ENCODE measurements around the gene SLC35F1.

SLC35F1 gene

GRCh38 chr6:118197539-118197938 lies 290.5 kb downstream of the SLC35F1 start:
- no peak overlapping the region for H3K4me3 ChIP-seq (replicated peaks; ENCODE audit: insufficient read depth, low read length)
- H3K27me3 ChIP-seq (ENCODE audit: insufficient read depth, poor library complexity, severe bottlenecking): no peaks in the 10 kb centered on the region
- TF ChIP-seq SPI1 (IDR thresholded peaks at IDR 0.05; ENCODE audit: borderline replicate concordance, low read depth) (no peak), POLR2AphosphoS5 (IDR thresholded peaks at IDR 0.05; ENCODE audit: low read depth) (no peak), GABPA (IDR thresholded peaks at IDR 0.05; ENCODE audit: low read depth) (no peak)
- TF ChIP-seq, protein P1, sequence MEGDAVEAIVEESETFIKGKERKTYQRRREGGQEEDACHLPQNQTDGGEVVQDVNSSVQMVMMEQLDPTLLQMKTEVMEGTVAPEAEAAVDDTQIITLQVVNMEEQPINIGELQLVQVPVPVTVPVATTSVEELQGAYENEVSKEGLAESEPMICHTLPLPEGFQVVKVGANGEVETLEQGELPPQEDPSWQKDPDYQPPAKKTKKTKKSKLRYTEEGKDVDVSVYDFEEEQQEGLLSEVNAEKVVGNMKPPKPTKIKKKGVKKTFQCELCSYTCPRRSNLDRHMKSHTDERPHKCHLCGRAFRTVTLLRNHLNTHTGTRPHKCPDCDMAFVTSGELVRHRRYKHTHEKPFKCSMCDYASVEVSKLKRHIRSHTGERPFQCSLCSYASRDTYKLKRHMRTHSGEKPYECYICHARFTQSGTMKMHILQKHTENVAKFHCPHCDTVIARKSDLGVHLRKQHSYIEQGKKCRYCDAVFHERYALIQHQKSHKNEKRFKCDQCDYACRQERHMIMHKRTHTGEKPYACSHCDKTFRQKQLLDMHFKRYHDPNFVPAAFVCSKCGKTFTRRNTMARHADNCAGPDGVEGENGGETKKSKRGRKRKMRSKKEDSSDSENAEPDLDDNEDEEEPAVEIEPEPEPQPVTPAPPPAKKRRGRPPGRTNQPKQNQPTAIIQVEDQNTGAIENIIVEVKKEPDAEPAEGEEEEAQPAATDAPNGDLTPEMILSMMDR (IDR thresholded peaks at IDR 0.05; ENCODE audit: insufficient read depth, low read length): no peak
- H3K27ac ChIP-seq (replicated peaks): no peak overlapping the region
- no peak for DNase-seq (ENCODE audit: low read depth in 1 of 2, low spot score in 1 of 2)

- Histone ChIP-seq H3K4me3 (replicated peaks; ENCODE audit: insufficient read depth, low read length) (no peak overlapping the region), H3K27me3 (ENCODE audit: insufficient read depth, poor library complexity, severe bottlenecking) (no peaks in the 10 kb centered on the region), H3K27ac (replicated peaks) (no peak overlapping the region)
- no peak for DNase-seq (ENCODE audit: low read depth in 1 of 2, low spot score in 1 of 2)
- TF ChIP-seq POLR2AphosphoS5 (IDR thresholded peaks at IDR 0.05; ENCODE audit: low read depth) (no peak), REST (IDR thresholded peaks at IDR 0.05; ENCODE audit: insufficient replicate concordance, low read depth) (no peak), GABPA (IDR thresholded peaks at IDR 0.05; ENCODE audit: low read depth) (no peak), SPI1 (IDR thresholded peaks at IDR 0.05; ENCODE audit: borderline replicate concordance, low read depth) (no peak)
- TF ChIP-seq, protein P1 (IDR thresholded peaks at IDR 0.05; ENCODE audit: insufficient read depth, low read length): no peak
These were observed 291.7 kb downstream of the SLC35F1 start for GRCh38 chr6:118198746-118199145.

DNA sequence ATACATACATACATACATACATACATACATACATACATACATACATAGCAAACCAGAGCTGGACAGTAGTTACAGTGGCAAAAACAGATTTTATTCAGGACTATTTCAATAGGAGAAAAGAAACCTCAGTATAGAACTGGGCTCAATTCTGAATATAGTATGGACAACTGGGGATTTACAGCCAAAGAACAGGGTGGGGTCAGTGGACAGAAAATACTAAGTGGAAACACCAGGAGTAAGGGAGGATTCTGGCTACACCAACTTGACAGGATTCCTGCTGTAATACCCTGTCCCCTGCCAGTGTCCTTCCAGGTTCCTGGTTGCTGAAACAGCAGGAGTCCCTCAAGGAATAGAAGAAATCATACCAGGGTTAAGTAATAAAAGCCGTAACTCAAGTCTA lies 293.1 kb downstream of the SLC35F1 start:
- DNase-seq (ENCODE audit: low read depth in 1 of 2, low spot score in 1 of 2): no peak
- TF ChIP-seq POLR2AphosphoS5 (IDR thresholded peaks at IDR 0.05; ENCODE audit: low read depth): no peak
- no peak for TF ChIP-seq REST (IDR thresholded peaks at IDR 0.05; ENCODE audit: insufficient replicate concordance, low read depth)
- no peak for TF ChIP-seq SPI1 (IDR thresholded peaks at IDR 0.05; ENCODE audit: borderline replicate concordance, low read depth)
- TF ChIP-seq GABPA (IDR thresholded peaks at IDR 0.05; ENCODE audit: low read depth): no peak
- TF ChIP-seq, protein P1 (IDR thresholded peaks at IDR 0.05; ENCODE audit: insufficient read depth, low read length): no peak
- H3K4me3 ChIP-seq (replicated peaks; ENCODE audit: insufficient read depth, low read length): no peak overlapping the region
- no peaks in the 10 kb centered on the region for H3K27me3 ChIP-seq (ENCODE audit: insufficient read depth, poor library complexity, severe bottlenecking)
- no peak overlapping the region for H3K27ac ChIP-seq (replicated peaks)

- H3K4me3 ChIP-seq (replicated peaks; ENCODE audit: insufficient read depth, low read length): no peak overlapping the region
- TF ChIP-seq SPI1 (IDR thresholded peaks at IDR 0.05; ENCODE audit: borderline replicate concordance, low read depth) (no peak), REST (IDR thresholded peaks at IDR 0.05; ENCODE audit: insufficient replicate concordance, low read depth) (no peak), GABPA (IDR thresholded peaks at IDR 0.05; ENCODE audit: low read depth) (no peak), POLR2AphosphoS5 (IDR thresholded peaks at IDR 0.05; ENCODE audit: low read depth) (no peak)
- TF ChIP-seq, protein P1 (IDR thresholded peaks at IDR 0.05; ENCODE audit: insufficient read depth, low read length): no peak
- no peaks in the 10 kb centered on the region for H3K27me3 ChIP-seq (ENCODE audit: insufficient read depth, poor library complexity, severe bottlenecking)
- DNase-seq (ENCODE audit: low read depth in 1 of 2, low spot score in 1 of 2): no peak
- H3K27ac ChIP-seq (replicated peaks): no peak overlapping the region
These were observed 295.5 kb downstream of the SLC35F1 start for GRCh38 chr6:118202517-118202916.

Measured in HL-60 (cell line).